K562 (cell line): ENCODE measurements around the gene DLAT. TPM values are rescaled to one million over a fixed set of nuclear protein-coding genes. Genes with fewer than 3 reads are reported as not detected.

ENCODE experiments used
- BRCA1 ChIP-seq, 2 experiments: fragments of 450-650 bp in 1 of 2; sonication (generic) in 1 of 2; formaldehyde crosslinking in 1 of 2; IDR thresholded peaks; 2 replicates each; pipeline versions ENCODE4 v1.5.0 to v1.6.1; 2017 to 2020; ENCODE audit warnings: mild to moderate bottlenecking in 1 of 2, missing genetic modification reagents in 1 of 2
- CBFA2T2 ChIP-seq: fragments of 450-650 bp; conservative IDR thresholded peaks from 2 replicates; pipeline ENCODE4 v1.6.1; 2017; ENCODE audit warnings: mild to moderate bottlenecking
- CC2D1A ChIP-seq: fragments of 450-650 bp; IDR thresholded peaks from 2 replicates; pipeline ENCODE4 v1.6.1; 2017; ENCODE audit warnings: mild to moderate bottlenecking
- FOXJ2 ChIP-seq: fragments of 200-800 bp; sonication (Bioruptor generic); IDR thresholded peaks from 2 replicates; pipeline ENCODE4 v1.6.1; 2016; ENCODE audit warnings: missing genetic modification characterization, missing compliant biosample characterization
- GATAD2B ChIP-seq: fragments of 450-650 bp; IDR thresholded peaks from 2 replicates; pipeline ENCODE4 v1.6.1; 2017; ENCODE audit warnings: mild to moderate bottlenecking, borderline replicate concordance
- HDGF ChIP-seq: fragments of 450-650 bp; IDR thresholded peaks from 2 replicates; pipeline ENCODE4 v1.6.1; 2016
- MCM3 ChIP-seq: fragments of 450-650 bp; IDR thresholded peaks from 2 replicates; pipeline ENCODE4 v1.6.1; 2016
- NFYB ChIP-seq: IDR thresholded peaks from 2 replicates; pipeline ENCODE4 v1.6.1; 2011; ENCODE audit warnings: mild to moderate bottlenecking, moderate library complexity; ENCODE audit not compliant: insufficient read length; ENCODE audit errors: extremely low read depth
- NONO ChIP-seq, 2 experiments: fragments of 200-400 bp in 1 of 2; fragments of 450-650 bp in 1 of 2; formaldehyde crosslinking in 1 of 2; IDR thresholded peaks; 2 replicates each; pipeline ENCODE4 v1.6.1; 2017; ENCODE audit warnings: low read depth in 2 of 2, mild to moderate bottlenecking in 2 of 2, moderate library complexity in 2 of 2, low read length in 1 of 2
- NR2C2 ChIP-seq, 2 experiments: fragments of 200-800 bp in 1 of 2; sonication (Bioruptor generic) in 1 of 2; sonication (generic) in 1 of 2; formaldehyde crosslinking in 1 of 2; IDR thresholded peaks; 2 replicates each; pipeline versions ENCODE4 v1.6.1 to v1.8.0; 2016 to 2022; ENCODE audit warnings: mild to moderate bottlenecking in 1 of 2, missing compliant biosample characterization in 1 of 2, missing genetic modification characterization in 1 of 2, missing genetic modification reagents in 1 of 2
- PHTF2 ChIP-seq: fragments of 250-450 bp; sonication (Bioruptor Pico); IDR thresholded peaks from 2 replicates; pipeline ENCODE4 v1.5.0; 2021; ENCODE audit warnings: mild to moderate bottlenecking
- RBBP5 ChIP-seq: fragments of 200-600 bp; sonication (generic); IDR thresholded peaks from 2 replicates; pipeline ENCODE4 v1.6.1; 2012; ENCODE audit warnings: borderline replicate concordance, mild to moderate bottlenecking, low read length, control low read depth, inconsistent platforms; ENCODE audit not compliant: insufficient read depth, poor library complexity, severe bottlenecking
- SRSF9 ChIP-seq: fragments of 200-400 bp; formaldehyde crosslinking; IDR thresholded peaks from 2 replicates; pipeline ENCODE4 v1.6.1; 2017; ENCODE audit warnings: low read depth, low read length, borderline replicate concordance
- TARDBP ChIP-seq: fragments of 450-650 bp; IDR thresholded peaks from 2 replicates; pipeline ENCODE4 v1.6.1; 2016
- ZBED1 ChIP-seq: IDR thresholded peaks from 2 replicates; pipeline ENCODE4 v1.6.1; 2014
- ZC3H11A ChIP-seq: IDR thresholded peaks from 2 replicates; pipeline ENCODE4 v1.6.1; 2012; ENCODE audit warnings: low read depth, low read length, improper control_type of control experiment
- polyA plus RNA-seq, 8 experiments: library from polyadenylated mRNA; depleted of rRNA in 4 of 8; stranded (reverse) in 5 of 8; unstranded in 3 of 8; fragments of >200 nt; fragmentation: Nextera tagmentation in 2 of 8; fragmentation: Illumina TruSeq in 1 of 8; extraction: Ambion mirVana in 2 of 8; extraction: Trizol in 1 of 8; gene quantifications; 2 replicates each; pipeline versions ENCODE4 v1.2.1 to v1.2.3, GENCODE V29; 2011 to 2014; ENCODE audit warnings: inconsistent platforms in 1 of 8, missing spikeins in 1 of 8
- total RNA-seq, 7 experiments: library from RNA; depleted of rRNA in 6 of 7; stranded (reverse); fragments of >200 nt in 6 of 7; fragmentation: Illumina TruSeq in 2 of 7; extraction: Trizol in 2 of 7; gene quantifications; 2 replicates each; pipeline versions ENCODE4 v1.2.1 to v1.2.3, GENCODE V29; 2011 to 2021; ENCODE audit warnings: low replicate concordance in 1 of 7
- TF ChIP-seq, protein P1 (sequence below): fragments of 450-650 bp; formaldehyde crosslinking; IDR thresholded peaks from 2 replicates; pipeline ENCODE4 v1.4.0; 2020; ENCODE audit warnings: mild to moderate bottlenecking, mixed read lengths
- TF ChIP-seq, protein P2 (sequence below): fragments of 250-450 bp; sonication (Bioruptor Pico); IDR thresholded peaks from 2 replicates; pipeline ENCODE4 v1.8.0; 2022; ENCODE audit warnings: moderate library complexity, mild to moderate bottlenecking, inconsistent platforms
- TF ChIP-seq, protein P3 (sequence below): fragments of 450-650 bp; formaldehyde crosslinking; IDR thresholded peaks from 2 replicates; pipeline ENCODE4 v1.4.0; 2022; ENCODE audit warnings: missing genetic modification characterization
- TF ChIP-seq, protein P4 (sequence below): sonication (generic); formaldehyde crosslinking; IDR thresholded peaks from 2 replicates; pipeline ENCODE4 v1.5.0; 2020; ENCODE audit warnings: missing genetic modification reagents
- TF ChIP-seq, protein P5 (sequence below), 2 experiments: fragments of 250-450 bp in 1 of 2; fragments of 450-650 bp in 1 of 2; sonication (Bioruptor Pico) in 1 of 2; IDR thresholded peaks; 2 replicates each; pipeline versions ENCODE4 v1.6.1 to v1.8.0; 2016 to 2021; ENCODE audit warnings: mild to moderate bottlenecking in 2 of 2, moderate library complexity in 2 of 2, missing compliant biosample characterization in 1 of 2, missing genetic modification characterization in 1 of 2

DLAT gene
- total and polyA plus RNA-seq, 9 of the 15 experiments (the other 6 are each of a cell fraction or from before 2014, with no cell fraction given): 41.7 to 152 (median 105) TPM

DNA sequence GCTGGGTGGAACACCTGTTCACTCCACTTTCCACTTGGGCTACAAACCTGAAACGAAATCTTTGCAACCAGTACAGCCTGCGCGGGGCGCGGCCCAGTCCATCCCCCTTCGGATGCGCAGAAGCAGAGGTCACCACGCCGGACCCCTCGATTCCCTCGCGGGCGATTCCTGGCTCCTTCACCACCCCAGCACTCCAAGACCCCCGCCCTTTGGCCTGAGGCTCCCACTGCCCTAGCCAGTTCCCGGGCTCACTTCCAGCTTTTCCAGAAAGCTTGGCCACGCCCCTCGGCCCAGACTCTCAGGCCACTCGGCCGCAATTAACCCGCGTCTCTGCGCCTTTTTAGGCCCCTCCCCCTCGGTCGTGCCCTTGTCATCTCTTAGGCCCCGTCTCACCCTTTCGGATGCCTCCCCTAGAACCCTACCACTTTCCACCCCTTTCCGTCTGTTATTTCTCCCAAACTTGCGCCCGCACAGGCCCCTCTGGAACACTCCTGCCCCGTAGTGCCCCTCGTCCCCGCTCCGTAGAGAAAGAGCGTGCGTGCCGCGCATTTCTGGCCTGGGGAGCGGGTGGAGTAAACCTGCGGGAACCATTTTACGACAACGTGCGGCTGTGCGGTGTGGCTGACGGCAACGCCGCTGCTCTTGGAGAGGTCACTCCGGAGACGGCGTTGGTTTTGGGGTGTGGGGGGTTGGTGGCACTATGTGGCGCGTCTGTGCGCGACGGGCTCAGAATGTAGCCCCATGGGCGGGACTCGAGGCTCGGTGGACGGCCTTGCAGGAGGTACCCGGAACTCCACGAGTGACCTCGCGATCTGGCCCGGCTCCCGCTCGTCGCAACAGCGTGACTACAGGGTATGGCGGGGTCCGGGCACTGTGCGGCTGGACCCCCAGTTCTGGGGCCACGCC is at the start of gene DLAT (continued):
- TF ChIP-seq, protein P1, sequence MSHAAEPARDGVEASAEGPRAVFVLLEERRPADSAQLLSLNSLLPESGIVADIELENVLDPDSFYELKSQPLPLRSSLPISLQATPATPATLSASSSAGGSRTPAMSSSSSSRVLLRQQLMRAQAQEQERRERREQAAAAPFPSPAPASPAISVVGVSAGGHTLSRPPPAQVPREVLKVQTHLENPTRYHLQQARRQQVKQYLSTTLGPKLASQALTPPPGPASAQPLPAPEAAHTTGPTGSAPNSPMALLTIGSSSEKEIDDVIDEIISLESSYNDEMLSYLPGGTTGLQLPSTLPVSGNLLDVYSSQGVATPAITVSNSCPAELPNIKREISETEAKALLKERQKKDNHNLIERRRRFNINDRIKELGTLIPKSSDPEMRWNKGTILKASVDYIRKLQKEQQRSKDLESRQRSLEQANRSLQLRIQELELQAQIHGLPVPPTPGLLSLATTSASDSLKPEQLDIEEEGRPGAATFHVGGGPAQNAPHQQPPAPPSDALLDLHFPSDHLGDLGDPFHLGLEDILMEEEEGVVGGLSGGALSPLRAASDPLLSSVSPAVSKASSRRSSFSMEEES (CRISPR knock-in tag): no peak
- TF ChIP-seq NR2C2 (CRISPR knock-in tag; IDR thresholded peaks at IDR 0.05) (peak; percentile 78), NR2C2 (tag; IDR thresholded peaks at IDR 0.05) (peak; percentile 95), CBFA2T2 (no peak), GATAD2B (no peak; the same call in 1 of the 2 replicates), ZC3H11A (no peak), SRSF9 (no peak), ZBED1 (no peak), FOXJ2 (no peak), CC2D1A (peak; percentile 34; the same call in 1 of the 2 replicates), NFYB (no peak), PHTF2 (CRISPR knock-in tag) (no peak), MCM3 (no peak), TARDBP (no peak), RBBP5 (peak; percentile 93), HDGF (no peak; the same call in 1 of the 2 replicates), NONO (IDR thresholded peaks at IDR 0.05; ENCODE audit: low read depth in 2 of 2, low read length in 1 of 2) (0 out of 4 replicates have a peak, but pooled peaks of 1 of the 2 experiments have one; percentile 15), BRCA1 (IDR thresholded peaks at IDR 0.05) (no peak), BRCA1 (CRISPR knock-in tag; IDR thresholded peaks at IDR 0.05) (no peak)
- TF ChIP-seq, protein P2, sequence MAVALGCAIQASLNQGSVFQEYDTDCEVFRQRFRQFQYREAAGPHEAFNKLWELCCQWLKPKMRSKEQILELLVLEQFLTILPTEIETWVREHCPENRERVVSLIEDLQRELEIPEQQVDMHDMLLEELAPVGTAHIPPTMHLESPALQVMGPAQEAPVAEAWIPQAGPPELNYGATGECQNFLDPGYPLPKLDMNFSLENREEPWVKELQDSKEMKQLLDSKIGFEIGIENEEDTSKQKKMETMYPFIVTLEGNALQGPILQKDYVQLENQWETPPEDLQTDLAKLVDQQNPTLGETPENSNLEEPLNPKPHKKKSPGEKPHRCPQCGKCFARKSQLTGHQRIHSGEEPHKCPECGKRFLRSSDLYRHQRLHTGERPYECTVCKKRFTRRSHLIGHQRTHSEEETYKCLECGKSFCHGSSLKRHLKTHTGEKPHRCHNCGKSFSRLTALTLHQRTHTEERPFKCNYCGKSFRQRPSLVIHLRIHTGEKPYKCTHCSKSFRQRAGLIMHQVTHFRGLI (CRISPR knock-in tag): no peak; the same call in 1 of the 2 replicates
- TF ChIP-seq, protein P3, sequence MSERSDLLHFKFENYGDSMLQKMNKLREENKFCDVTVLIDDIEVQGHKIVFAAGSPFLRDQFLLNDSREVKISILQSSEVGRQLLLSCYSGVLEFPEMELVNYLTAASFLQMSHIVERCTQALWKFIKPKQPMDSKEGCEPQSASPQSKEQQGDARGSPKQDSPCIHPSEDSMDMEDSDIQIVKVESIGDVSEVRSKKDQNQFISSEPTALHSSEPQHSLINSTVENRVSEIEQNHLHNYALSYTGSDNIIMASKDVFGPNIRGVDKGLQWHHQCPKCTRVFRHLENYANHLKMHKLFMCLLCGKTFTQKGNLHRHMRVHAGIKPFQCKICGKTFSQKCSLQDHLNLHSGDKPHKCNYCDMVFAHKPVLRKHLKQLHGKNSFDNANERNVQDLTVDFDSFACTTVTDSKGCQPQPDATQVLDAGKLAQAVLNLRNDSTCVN (CRISPR knock-in tag): peak; percentile 83
- TF ChIP-seq, protein P4, sequence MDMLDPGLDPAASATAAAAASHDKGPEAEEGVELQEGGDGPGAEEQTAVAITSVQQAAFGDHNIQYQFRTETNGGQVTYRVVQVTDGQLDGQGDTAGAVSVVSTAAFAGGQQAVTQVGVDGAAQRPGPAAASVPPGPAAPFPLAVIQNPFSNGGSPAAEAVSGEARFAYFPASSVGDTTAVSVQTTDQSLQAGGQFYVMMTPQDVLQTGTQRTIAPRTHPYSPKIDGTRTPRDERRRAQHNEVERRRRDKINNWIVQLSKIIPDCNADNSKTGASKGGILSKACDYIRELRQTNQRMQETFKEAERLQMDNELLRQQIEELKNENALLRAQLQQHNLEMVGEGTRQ: no peak
- TF ChIP-seq, protein P5, sequence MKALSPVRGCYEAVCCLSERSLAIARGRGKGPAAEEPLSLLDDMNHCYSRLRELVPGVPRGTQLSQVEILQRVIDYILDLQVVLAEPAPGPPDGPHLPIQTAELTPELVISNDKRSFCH (CRISPR knock-in tag; IDR thresholded peaks at IDR 0.05): no peak
- TF ChIP-seq, protein P5 (tag; IDR thresholded peaks at IDR 0.05): peak; percentile 49; the same call in 1 of the 2 replicates
